Amygdala (tissue), 56 donors: ENCODE results near the gene SGCB.
"Not testable (repeated sequence)": the region's sequence is repeated elsewhere in the genome, so short reads cannot be mapped to it uniquely, and the experiment has no call there.

Source experiments
- DNase-seq, 56 donors: peaks; one replicate each; lab custom pipeline; 2025; lab: John Stamatoyannopoulos, UW

Gene SGCB

GRCh38 chr4:52038103-52038912 is at the start of gene SGCB:
TSS of gene SGCB (minus strand) at chr4:52038299. CDS start at chr4:52038259, 40 bp downstream.
- peak; percentile 10 to 85 (median 69) for DNase-seq

DNA sequence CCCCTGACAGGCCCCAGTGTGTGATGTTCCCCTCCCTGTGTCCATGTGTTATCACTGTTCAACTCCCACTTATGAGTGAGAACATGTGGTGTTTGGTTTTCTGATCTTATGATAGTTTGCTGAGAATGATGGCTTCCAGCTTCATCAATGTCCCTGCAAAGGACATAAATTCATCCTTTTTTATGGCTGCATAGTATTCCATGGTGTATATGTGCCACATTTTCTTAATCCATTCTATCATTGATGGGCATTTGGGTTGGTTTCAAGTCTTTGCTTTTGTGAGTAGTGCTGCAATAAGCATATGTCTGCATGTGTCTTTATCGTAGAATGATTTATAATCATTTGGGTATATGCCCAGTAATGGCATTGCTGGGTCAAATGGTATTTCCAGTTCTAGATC is 48.3 kb upstream of the SGCB start:
- DNase-seq: not testable (repeated sequence)

GRCh38 chr4:52081216-52081615 is 43.1 kb upstream of the SGCB start:
- DNase-seq: no peak

DNA sequence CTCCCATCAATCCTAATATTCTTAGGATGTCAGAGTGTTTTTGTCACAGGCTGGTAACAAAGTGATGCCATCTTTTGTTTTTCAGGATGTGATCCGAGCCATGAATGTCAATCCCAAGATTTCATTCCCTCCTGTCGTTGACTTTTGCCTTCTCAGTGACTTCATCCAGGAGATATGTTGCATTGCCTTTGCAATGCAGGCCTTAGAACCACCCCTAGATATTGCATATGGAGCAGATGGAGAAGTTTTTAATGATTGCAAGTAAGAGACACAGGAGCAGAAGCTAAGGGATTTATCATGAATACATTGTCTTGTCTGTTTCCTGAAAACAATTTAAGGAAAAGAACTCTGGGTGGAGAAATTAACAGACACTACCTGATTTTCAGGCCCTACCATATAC is 41.6 kb upstream of the SGCB start:
- DNase-seq: no peak

DNA sequence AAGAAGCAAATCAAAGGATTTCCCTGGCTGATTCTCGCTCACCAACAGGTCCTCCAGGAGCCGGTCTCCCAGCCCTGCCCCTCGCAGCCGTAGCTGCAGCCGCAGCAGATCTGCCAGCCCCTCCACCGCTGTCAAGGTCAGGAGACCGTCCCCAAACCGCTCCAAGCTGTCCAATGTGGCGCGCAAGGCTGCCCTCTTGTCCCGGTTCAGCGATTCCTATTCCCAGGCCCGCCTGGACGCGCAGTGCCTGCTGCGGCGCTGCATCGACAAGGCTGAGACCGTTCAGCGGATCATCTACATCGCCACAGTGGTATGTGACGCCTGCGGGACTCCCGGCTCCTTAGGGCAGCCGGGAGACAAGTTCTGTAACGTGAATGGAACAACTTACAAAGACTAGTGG is 38.6 kb upstream of the SGCB start:
- DNase-seq: peak in 24 of 56 donors; percentile 0 to 43 (median 10)

DNA sequence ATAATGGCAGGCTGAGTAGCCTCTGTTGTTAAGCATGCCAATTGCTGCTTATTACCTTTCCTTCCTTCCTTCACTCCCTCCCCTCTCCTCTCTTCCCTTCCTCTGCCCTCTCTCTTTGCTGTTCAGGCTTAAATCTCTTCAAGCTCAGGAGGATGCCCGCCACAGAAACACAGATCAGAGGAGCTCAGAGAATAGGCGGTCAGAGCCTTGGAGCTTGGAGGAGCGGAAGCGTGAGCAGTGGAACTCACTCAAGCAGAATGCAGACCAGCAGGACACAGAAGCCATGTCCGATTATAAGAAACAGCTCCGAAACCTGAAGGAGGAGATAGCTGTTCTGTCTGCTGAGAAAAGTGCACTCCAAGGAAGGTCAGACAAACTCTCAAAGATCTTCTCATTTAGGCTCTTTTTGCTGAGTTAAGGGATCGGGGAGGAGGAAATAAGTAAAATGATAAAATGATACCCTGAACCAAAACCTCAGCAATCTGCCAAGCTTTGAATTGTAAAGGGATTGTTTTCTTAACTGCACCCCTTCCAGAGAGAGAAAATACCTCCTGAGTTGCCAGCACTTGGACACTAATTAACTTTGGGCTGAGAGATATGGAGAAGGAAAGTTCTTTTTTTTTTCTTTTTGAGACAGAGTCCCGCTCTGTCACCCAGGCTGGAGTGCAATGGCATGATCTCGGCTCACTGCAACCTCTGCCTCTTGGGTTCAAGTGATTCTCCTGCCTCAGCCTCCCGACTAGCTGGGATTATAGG is 33.9 kb upstream of the SGCB start:
- no peak for DNase-seq

DNA sequence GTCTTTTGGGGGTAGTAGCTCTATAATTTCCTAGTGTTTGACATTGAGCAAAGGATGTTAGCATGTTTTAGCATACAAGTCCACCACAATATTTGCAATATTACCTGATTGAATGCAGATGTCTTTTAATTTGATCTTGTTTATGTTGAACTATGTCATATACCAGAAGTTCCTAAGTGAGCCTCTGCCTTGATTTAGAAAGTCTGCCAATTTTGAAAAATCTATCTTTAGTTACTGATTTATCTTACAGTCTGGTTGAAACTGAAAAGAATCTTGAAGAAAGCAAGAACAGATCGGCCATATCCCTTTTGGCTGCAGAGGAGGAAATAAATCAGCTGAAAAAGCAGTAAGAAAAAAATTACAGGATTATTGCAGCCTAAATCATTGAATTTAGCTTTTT is 31.5 kb upstream of the SGCB start:
- DNase-seq: no peak

DNA sequence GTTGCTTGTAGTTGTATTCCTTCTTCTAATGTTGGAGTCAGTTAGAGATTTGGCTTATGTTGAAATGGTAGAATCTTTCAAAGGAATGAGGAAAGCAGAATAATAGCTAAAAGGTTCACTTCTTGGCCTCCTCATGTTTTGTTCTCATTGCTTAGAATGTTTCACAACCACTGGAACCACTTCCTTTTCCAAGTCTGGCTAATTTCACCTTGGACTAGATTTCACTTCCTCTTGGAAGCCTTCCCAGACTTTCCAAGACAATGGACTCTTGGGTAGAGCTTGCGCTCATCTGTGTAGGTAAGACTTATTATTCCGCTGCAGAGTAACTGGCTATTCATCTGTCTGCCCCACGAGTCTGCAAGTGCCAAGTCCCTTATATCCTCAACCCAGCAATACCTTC is 21.3 kb upstream of the SGCB start:
- DNase-seq: peak in 1 of 56 donors; percentile 10

GRCh38 chr4:52058275-52058674 is 20.2 kb upstream of the SGCB start:
- DNase-seq: no peak

DNA sequence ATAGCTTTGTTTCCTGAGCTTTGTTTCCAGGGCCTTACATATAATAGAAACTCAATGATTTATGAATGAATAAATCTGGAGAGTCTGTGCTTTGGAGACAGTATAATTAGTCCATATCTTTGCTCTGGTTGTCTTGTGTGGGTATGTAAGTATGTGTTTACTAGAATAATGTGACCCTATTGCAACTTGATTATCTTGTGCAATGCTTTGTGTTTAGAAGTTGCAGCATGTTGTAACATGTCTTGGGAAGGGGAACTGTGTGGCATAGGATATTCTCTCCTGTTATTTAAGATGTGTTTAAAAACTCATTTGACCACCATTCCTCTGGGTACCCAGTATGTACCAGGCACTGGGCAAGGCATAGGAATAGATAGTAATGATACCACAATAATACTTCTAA is 19.1 kb upstream of the SGCB start:
- DNase-seq: no peak

DNA sequence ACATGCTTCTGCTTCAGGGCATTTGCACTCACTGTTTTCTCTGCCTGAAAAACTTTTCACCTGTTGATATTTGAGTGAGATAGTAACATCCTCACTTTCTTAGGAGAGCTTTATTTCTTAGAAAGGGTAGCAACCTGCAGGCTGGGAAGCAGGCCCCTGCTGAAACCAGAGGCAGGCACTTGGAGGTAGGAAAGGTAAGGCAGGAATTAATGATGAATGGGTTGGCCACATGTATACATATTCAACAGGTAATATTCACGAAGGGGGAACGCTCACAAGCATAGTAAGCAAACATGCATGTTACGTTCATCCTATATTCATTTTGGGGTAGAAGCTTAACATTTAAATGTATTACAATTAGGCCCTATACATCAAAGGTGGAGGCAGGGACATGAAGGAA is 16.2 kb upstream of the SGCB start:
- no peak for DNase-seq

DNA sequence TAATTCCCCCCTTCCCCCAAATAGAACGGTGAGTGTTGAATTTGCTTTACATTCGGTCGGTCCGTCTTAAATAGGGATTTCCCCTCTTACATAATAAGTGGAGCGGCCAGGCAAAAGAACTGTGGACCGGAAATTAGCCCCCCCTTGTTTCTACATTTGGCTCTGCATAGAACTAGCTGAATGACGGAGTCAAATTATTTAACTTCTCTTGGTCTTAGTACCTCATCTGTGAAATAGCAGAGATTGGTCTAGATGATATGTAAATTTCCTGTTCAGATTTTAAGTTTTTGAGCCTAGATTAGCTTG is 14.3 kb upstream of the SGCB start:
- no peak for DNase-seq

GRCh38 chr4:52051615-52052474 is 13.7 kb upstream of the SGCB start:
- DNase-seq: peak in 35 of 56 donors; percentile 2 to 57 (median 21)

GRCh38 chr4:52051213-52051614 is 13.1 kb upstream of the SGCB start, which contains the start of gene SPATA18:
TSS of gene SPATA18 (plus strand) at chr4:52051304. CDS start at chr4:52051705, 401 bp downstream.
- DNase-seq: peak in 3 of 56 donors; percentile 12 to 14 (median 14)

DNA sequence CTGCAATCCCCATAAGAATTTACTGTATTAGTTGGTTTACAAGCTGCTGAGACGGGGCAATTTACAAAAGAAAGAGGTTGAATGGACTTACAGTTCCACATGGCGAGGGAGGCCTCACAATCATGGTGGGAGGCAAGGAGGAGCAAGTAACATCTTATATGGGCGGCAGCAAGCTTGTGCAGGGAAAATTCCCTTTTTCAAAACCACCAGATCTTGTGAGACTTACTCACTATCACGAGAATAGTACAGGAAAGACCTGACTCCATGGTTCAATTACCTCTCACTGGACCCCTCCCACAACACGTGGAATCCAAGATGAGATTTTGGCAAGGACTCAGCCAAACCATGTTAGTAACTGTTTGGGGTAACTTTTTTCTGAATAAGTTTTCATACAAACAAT is 11.2 kb upstream of the SGCB start:
- DNase-seq: no peak

GRCh38 chr4:52045028-52045427 is 6.9 kb upstream of the SGCB start:
- no peak for DNase-seq

- DNase-seq: peak in 43 of 56 donors; percentile 22 to 80 (median 57)
These were observed 403 bp downstream of the SGCB start for GRCh38 chr4:52037689-52038102.

- DNase-seq: no peak
These were observed 1.1 kb downstream of the SGCB start for GRCh38 chr4:52036886-52037530.

- DNase-seq: no peak
These were observed 2.9 kb downstream of the SGCB start for GRCh38 chr4:52035190-52035589.

GRCh38 chr4:52032005-52032404 is 6.1 kb downstream of the SGCB start:
- no peak for DNase-seq
